PC-9 (cell line): ENCODE data around the gene CCNDBP1.

Experiments
- EZH2 ChIP-seq: fragments of 200-600 bp; sonication (generic); IDR thresholded peaks from 2 replicates; pipeline ENCODE4 v1.8.0; 2017; ENCODE audit warnings: antibody characterized with exemption, low read depth
- TF ChIP-seq, protein P1 (sequence below): fragments of 200-600 bp; sonication (generic); conservative IDR thresholded peaks from 2 replicates; pipeline ENCODE4 v1.6.1; 2017; ENCODE audit warnings: mixed run types, antibody characterized with exemption, mild to moderate bottlenecking, moderate library complexity

DNA sequence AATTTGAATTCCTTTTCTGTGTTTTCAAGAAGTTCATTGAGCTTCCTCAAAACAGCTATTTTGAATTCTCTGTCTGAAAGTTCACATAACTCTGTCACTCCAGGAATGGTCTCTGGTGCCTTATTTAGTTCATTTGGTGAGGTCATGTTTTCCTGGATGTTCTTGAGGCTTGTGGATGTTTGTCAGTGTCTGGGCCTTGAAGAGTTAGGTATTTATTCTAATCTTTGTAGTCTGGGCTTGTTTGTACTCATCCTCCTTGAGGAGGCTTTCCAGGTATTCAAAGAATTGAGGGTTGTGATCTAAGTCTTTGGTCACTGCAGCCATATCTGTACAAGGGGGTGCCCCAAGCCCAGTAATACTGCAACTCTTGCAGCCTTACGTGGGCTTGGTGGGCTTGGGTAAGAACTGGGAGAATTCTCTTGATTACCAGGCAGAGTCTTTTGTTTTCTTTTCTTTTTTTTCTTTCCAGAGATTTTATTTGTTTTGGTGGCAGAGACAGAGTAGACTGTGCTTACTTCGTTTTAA, 19.3 kb upstream of the CCNDBP1 start:
- TF ChIP-seq, protein P1, sequence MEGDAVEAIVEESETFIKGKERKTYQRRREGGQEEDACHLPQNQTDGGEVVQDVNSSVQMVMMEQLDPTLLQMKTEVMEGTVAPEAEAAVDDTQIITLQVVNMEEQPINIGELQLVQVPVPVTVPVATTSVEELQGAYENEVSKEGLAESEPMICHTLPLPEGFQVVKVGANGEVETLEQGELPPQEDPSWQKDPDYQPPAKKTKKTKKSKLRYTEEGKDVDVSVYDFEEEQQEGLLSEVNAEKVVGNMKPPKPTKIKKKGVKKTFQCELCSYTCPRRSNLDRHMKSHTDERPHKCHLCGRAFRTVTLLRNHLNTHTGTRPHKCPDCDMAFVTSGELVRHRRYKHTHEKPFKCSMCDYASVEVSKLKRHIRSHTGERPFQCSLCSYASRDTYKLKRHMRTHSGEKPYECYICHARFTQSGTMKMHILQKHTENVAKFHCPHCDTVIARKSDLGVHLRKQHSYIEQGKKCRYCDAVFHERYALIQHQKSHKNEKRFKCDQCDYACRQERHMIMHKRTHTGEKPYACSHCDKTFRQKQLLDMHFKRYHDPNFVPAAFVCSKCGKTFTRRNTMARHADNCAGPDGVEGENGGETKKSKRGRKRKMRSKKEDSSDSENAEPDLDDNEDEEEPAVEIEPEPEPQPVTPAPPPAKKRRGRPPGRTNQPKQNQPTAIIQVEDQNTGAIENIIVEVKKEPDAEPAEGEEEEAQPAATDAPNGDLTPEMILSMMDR, result no peak
- no peak for TF ChIP-seq EZH2
